Heart left ventricle (tissue), 16 donors: ENCODE measurements around the gene SLC24A4. TPM values are rescaled to one million over a fixed set of nuclear protein-coding genes. Genes with fewer than 3 reads are reported as not detected.

ENCODE experiments used
- ATAC-seq, 4 donors: fragments of 200-7000 bp; cut with Tn5 transposase; one replicate each; pipeline ENCODE4 v1.9.1; 2020 to 2022; ENCODE audit warnings: moderate library complexity in 4 of 4, mild to moderate bottlenecking in 3 of 4, moderate number of reproducible peaks in 1 of 4
- DNase-seq, 5 donors: peaks; one replicate each; pipeline ENCODE4 v3.0.0-alpha.2; 2020
- H3K27ac ChIP-seq, 12 donors: fragments of 200-600 bp; sonication (generic) in 4 of 12; one replicate each; pipeline versions ENCODE4 v1.5.0 to v1.8.0; 2016 to 2022; ENCODE audit warnings: mild to moderate bottlenecking in 2 of 12
- H3K27me3 ChIP-seq, 9 donors: fragments of 200-600 bp; sonication (generic) in 2 of 9; one replicate each; pipeline versions ENCODE4 v1.5.1 to v1.8.0; 2016 to 2022; ENCODE audit warnings: mild to moderate bottlenecking in 3 of 9
- H3K36me3 ChIP-seq, 9 donors: fragments of 200-600 bp; sonication (generic) in 2 of 9; one replicate each; pipeline versions ENCODE4 v1.5.0 to v1.8.0; 2018 to 2022; ENCODE audit warnings: mild to moderate bottlenecking in 2 of 9
- H3K4me1 ChIP-seq, 12 donors: fragments of 200-600 bp; sonication (generic) in 4 of 12; one replicate each; pipeline versions ENCODE4 v1.5.0 to v1.8.0; 2016 to 2022; ENCODE audit warnings: mild to moderate bottlenecking in 3 of 12
- H3K4me3 ChIP-seq, 12 donors: fragments of 200-600 bp; sonication (generic) in 4 of 12; one replicate each; pipeline versions ENCODE4 v1.5.0 to v1.8.0; 2017 to 2022; ENCODE audit warnings: mild to moderate bottlenecking in 9 of 12, moderate library complexity in 4 of 12
- H3K9me3 ChIP-seq, 12 donors: fragments of 200-600 bp; sonication (generic) in 4 of 12; one replicate each; pipeline versions ENCODE4 v1.5.0 to v1.8.0; 2016 to 2022; ENCODE audit warnings: mild to moderate bottlenecking in 1 of 12
- CTCF ChIP-seq, 12 donors: fragments of 200-600 bp; sonication (generic) in 4 of 12; IDR thresholded peaks; one replicate each; pipeline versions ENCODE4 v1.5.0 to v1.8.0; 2018 to 2022; ENCODE audit warnings: antibody characterized with exemption in 12 of 12, mild to moderate bottlenecking in 5 of 12
- POLR2A ChIP-seq, 2 donors: fragments of 450-650 bp; IDR thresholded peaks; one replicate each; pipeline ENCODE4 v1.6.1; 2017; ENCODE audit warnings: antibody characterized with exemption in 2 of 2, mild to moderate bottlenecking in 2 of 2, moderate library complexity in 2 of 2
- WGBS, 4 donors: extraction: QIAGEN DNeasy Blood & Tissue Kit in 2 of 4; methylation state at CpG; one replicate each; pipeline versions ENCODE4 v1.1.5 to v1.1.7; 2013 to 2018; 5-methylcytosine and 5-hydroxymethylcytosine counted together
- intact Hi-C, 10 donors: fragments of 100-400 bp; cut with DNase I; formaldehyde crosslinking; loops; one replicate each; pipeline versions ENCODE4 v1.11.1 to v1.14.2; 2022
- polyA plus RNA-seq, 2 donors: library from polyadenylated mRNA; stranded (reverse); fragments of 200-250 nt; gene quantifications; one replicate each; pipeline ENCODE4 v1.2.3, GENCODE V29; 2013
- total RNA-seq, 9 donors: library from RNA; depleted of rRNA in 2 of 9; stranded (reverse); fragments of >200 nt in 2 of 9; fragmentation: NEBNext Ultra II Directional in 3 of 9; extraction: Animal tissue kit (Norgen Biotek cat#: 25700) in 3 of 9; gene quantifications; one replicate each; pipeline versions ENCODE4 v1.1.0 to v1.2.4, GENCODE V29; 2016 to 2023
- donor health status: ischemic (EF 13 %, LVEDD 7.1; RV severe dilation, severe dysfunction).
- donor health status: healthy with polysubstance abuse.
- donor health status: DM: no; HTN: yes; CAD: no.
- donor health status: DM: no; HTN: no; CAD: no.
- donor health status: ischemic (EF 25% LVEDD 6.9; RV normal size, moderate dysfunction).
- donor health status: ischemic (EF 25% LVEDD 5.7; RV mildly dilated, moderate dysfunction).
- donor health status: healthy.
- donor health status: DM: yes; HTN: yes; CAD: no.
- donor health status: ischemic (EF 35%, LVEDD 5.7; RV mildly dilated, moderate dysfunction).
- donor health status: nonischemic (EF 11% LVEDD 7.7; RV severe dilation, severe dysfunction).
- donor health status: DM: yes; HTN: yes; CAD: no.
- donor health status: PGD.
- donor health status: ischemic (EF 29% LVEDD 5.4; RV normal size, mild dysfunction).
- donor health status: nonischemic (EF 23%, LVEDD 6.1; RV moderate dilation, normal function).

Gene SLC24A4
- total and polyA plus RNA-seq, 11 donors, result 0.05 to 1.6 (median 0.23) TPM

GRCh38 chr14:92383805-92384204 lies 60.8 kb downstream of the SLC24A4 start:
- Histone ChIP-seq H3K27ac (no peak overlapping the region), H3K4me1 (peaks cover 0 to 6% (median 0%) of the 10 kb centered on the region in 12 donors), H3K9me3 (no peaks in the 10 kb centered on the region), H3K36me3 (no peaks in the 10 kb centered on the region), H3K27me3 (peaks cover 0 to 7% (median 0%) of the 10 kb centered on the region in 9 donors), H3K4me3 (no peak overlapping the region)
- ATAC-seq (no peak), DNase-seq (no peak)
- intact Hi-C loops, result no loop called here
- TF ChIP-seq POLR2A (IDR thresholded peaks at IDR 0.05) (no peak), CTCF (IDR thresholded peaks at IDR 0.05) (no peak)
- WGBS, 4 donors, result 45 to 79% (median 62%) methylated on average over 12 of the region's 12 CpGs

- intact Hi-C loops, result no loop called here
- Histone ChIP-seq H3K27ac (no peak overlapping the region), H3K4me1 (peaks cover 0 to 6% (median 0%) of the 10 kb centered on the region in 12 donors), H3K9me3 (no peaks in the 10 kb centered on the region), H3K36me3 (no peaks in the 10 kb centered on the region), H3K4me3 (no peak overlapping the region), H3K27me3 (peaks cover 0 to 7% (median 0%) of the 10 kb centered on the region in 9 donors)
- DNase-seq (no peak), ATAC-seq (no peak)
- WGBS, 4 donors, result 85 to 92% (median 87%) methylated on average over 5 of the region's 5 CpGs
- TF ChIP-seq CTCF (IDR thresholded peaks at IDR 0.05), result no peak
- no peak for TF ChIP-seq POLR2A (IDR thresholded peaks at IDR 0.05)
Measured at GRCh38 chr14:92384461-92385133, 61.6 kb downstream of the SLC24A4 start.

GRCh38 chr14:92385561-92385960 lies 62.6 kb downstream of the SLC24A4 start:
- no peak for ATAC-seq
- no peak overlapping the region for H3K4me3 ChIP-seq
- no peaks in the 10 kb centered on the region for H3K36me3 ChIP-seq
- intact Hi-C loops, result no loop called here
- no peak for DNase-seq
- TF ChIP-seq CTCF (IDR thresholded peaks at IDR 0.05) (no peak), POLR2A (IDR thresholded peaks at IDR 0.05) (no peak)
- H3K9me3 ChIP-seq, result peaks cover 0 to 2% (median 0%) of the 10 kb centered on the region in 12 donors
- peaks cover 0 to 6% (median 0%) of the 10 kb centered on the region in 12 donors for H3K4me1 ChIP-seq
- H3K27ac ChIP-seq, result no peak overlapping the region
- 52 to 67% (median 59%) methylated on average over 10 to 11 of the region's 11 CpGs for WGBS, 4 donors
- peaks cover 0 to 7% (median 0%) of the 10 kb centered on the region in 9 donors for H3K27me3 ChIP-seq

GRCh38 chr14:92386165-92386564 lies 63.2 kb downstream of the SLC24A4 start:
- DNase-seq, result no peak
- no peak for ATAC-seq
- whole genome bisulfite sequencing, 4 donors, result 90 to 93% (median 92%) methylated on average over 5 of the region's 5 CpGs
- H3K36me3 ChIP-seq, result no peaks in the 10 kb centered on the region
- H3K4me3 ChIP-seq, result no peak overlapping the region
- H3K27ac ChIP-seq, result peak overlapping the region in 1 of 12 donors; percentile 27
- peaks cover 0 to 6% (median 0%) of the 10 kb centered on the region in 12 donors for H3K9me3 ChIP-seq
- no peak for TF ChIP-seq POLR2A (IDR thresholded peaks at IDR 0.05)
- peaks cover 0 to 7% (median 0%) of the 10 kb centered on the region in 9 donors for H3K27me3 ChIP-seq
- peaks cover 0 to 6% (median 0%) of the 10 kb centered on the region in 12 donors for H3K4me1 ChIP-seq
- intact Hi-C loops, result no loop called here
